GM13977 (cell line): ENCODE results near the gene MBOAT1.

Experiments used
- DNase-seq: peaks from one replicate; pipeline ENCODE4 v3.0.0; 2012; ENCODE audit warnings: low spot score
- in situ Hi-C: fragments of 300-500 bp; cut with MboI; formaldehyde crosslinking; loops from one replicate; pipeline ENCODE4 v1.12.0; 2022; ENCODE audit warnings: low sequenced_read_pairs, low pct_unique_long_range_greater_than_20kb, mixed read lengths, inconsistent platforms; ENCODE audit not compliant: unreplicated experiment
- TF ChIP-seq, protein P1 (sequence below): IDR thresholded peaks from 2 replicates; pipeline ENCODE4 v1.5.1; 2012; ENCODE audit warnings: mild to moderate bottlenecking, control low read depth; ENCODE audit not compliant: insufficient read depth; ENCODE audit errors: extremely low read depth, missing control alignments

The MBOAT1 gene

DNA sequence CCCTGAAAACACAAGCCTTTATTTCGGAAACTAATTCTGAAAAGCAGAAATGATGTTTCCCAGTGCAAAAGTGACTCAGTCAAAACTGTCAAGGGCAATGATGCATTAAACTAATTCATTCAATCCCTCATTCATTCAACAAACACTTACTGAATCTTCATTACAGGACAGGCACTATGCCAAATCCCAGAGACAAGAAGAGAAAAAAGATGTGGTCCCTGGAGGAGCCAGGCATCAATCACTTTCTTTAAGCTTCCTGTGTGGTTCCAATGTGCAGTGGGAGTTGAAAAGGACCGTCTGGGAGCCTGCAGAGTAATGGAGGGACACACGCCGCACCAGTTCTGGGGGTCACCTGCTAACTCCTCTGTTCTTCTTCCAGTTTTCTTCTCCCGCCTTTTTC, 113.1 kb downstream of the MBOAT1 start:
- in situ Hi-C loops: loop anchor here (25.0 kb wide), 1 partner anchor 438 kb away; the partner anchor contains the start of gene CDKAL1
- no peak for DNase-seq
- TF ChIP-seq, protein P1, sequence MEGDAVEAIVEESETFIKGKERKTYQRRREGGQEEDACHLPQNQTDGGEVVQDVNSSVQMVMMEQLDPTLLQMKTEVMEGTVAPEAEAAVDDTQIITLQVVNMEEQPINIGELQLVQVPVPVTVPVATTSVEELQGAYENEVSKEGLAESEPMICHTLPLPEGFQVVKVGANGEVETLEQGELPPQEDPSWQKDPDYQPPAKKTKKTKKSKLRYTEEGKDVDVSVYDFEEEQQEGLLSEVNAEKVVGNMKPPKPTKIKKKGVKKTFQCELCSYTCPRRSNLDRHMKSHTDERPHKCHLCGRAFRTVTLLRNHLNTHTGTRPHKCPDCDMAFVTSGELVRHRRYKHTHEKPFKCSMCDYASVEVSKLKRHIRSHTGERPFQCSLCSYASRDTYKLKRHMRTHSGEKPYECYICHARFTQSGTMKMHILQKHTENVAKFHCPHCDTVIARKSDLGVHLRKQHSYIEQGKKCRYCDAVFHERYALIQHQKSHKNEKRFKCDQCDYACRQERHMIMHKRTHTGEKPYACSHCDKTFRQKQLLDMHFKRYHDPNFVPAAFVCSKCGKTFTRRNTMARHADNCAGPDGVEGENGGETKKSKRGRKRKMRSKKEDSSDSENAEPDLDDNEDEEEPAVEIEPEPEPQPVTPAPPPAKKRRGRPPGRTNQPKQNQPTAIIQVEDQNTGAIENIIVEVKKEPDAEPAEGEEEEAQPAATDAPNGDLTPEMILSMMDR: no peak

DNA sequence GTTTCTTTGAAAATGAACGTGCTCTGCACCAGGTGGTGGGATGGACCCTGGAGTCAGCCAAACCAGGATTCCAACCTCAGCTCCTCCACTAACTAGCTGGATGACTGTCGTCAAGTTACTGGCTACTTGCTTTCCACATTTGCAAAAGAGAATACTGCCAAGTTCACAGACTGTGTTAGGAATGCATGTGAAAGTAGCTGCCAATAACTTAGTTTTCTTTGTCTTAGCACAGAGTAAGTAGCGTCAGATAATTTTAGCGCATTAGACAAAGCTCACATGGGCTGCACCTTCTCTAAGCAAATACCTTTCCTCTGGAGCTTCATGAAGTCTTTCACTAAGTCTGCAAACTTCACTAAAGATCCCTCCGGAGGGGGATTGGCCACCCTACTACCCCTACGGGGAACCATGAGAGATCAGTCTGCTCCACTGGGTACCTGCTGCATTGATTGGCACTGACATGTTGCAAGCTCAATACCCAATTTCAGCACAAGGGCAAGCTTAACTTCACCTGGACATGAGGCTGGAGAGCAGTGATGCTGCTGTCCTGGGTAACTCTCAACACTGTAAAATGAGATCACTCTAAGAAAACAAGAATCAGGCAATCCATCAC, 113.9 kb downstream of the MBOAT1 start:
- in situ Hi-C loops: loop anchor here (25.0 kb wide), 1 partner anchor 439 kb away; the partner anchor contains the start of gene CDKAL1
- TF ChIP-seq, protein P1: no peak
- no peak for DNase-seq

DNA sequence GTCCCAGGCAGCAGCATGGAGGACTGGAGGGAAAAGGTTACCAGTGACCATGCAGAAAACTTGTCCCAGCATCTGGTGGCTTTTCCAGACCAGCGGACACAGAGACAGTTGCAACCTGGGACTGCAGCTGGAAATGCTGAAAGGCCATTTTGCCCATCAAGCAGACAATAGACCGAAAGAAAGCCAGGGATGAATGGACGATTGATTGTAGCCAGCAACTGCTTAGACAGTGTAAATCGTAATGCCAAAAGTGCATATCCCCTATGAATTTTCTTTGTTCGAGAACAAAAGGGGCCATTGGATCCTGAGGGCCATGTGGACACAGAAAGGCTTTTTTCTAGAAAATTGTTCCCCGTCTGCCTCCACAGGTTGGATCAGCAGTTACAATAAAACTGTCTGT, 115.7 kb downstream of the MBOAT1 start:
- no peak for DNase-seq
- in situ Hi-C loops: loop anchor here (25.0 kb wide), 1 partner anchor 441 kb away; the partner anchor contains the start of gene CDKAL1
- TF ChIP-seq, protein P1: no peak

DNA sequence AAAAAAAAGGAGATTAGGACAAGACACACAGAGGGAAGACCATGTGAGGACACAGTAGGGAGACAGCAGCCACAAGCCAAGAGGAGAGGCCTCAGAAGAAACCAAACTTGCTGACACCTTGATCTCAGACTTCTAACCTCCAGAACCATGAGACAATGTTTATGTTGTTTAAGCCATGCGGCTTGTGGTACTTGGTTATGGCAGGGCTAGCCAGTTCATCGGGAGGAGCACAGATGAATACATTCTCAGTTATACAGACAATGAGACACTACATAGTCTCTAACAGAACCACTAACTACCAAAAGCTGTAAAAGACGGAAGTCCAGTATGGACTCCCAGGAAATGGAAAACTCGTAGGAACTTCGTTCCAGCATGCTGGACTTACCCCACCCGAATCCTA, 116.8 kb downstream of the MBOAT1 start:
- in situ Hi-C loops: loop anchor here (25.0 kb wide), 1 partner anchor 442 kb away; the partner anchor contains the start of gene CDKAL1
- DNase-seq: no peak

DNA sequence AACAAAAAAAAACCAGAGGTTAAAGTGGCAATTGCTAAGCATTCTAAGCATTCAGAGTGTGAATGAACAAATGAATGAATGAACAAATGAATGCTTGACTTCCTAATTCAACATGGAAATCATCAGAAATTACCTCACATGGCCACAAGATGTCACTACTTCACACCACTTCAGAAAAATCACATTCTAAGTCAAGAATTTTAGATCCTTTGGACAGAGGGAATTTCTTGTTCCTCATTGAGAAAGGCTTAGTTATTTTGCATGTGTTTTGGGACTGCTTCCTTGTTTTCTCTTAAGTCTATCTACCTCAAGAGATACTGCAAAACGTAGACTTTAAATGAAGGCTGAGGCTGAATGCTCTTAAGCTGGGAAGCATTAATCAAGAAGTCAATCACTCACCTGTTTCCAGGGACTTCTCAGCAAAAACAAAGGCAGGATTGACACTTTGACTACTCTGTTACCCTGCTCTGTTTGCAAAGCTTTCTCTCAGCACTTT, 120.2 kb downstream of the MBOAT1 start:
- in situ Hi-C loops: loop anchor here (25.0 kb wide), 1 partner anchor 445 kb away; the partner anchor contains the start of gene CDKAL1
- TF ChIP-seq, protein P1: peak; percentile 62
- no peak for DNase-seq

More for the DNA sequence above, 116.8 kb downstream of the MBOAT1 start:
- TF ChIP-seq, protein P1: no peak

DNA sequence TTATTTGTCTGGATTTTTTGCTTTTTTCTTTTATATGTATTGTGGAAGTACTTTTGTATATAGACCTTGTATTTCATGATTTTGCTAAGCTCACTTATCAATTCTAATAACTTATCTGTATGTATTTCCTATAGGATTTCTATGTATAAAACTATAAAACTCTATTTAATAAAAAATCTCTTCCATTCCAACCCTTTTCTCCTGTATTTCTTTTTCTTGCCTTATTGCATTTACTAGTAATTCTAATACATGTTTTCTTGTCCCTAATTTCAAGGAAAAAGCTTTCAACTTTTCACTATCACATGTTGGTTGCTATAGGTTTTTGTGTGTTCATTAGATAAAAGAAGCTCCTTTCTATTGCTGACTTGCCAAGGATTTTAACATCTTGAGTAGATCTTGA, 125.3 kb downstream of the MBOAT1 start:
- in situ Hi-C loops: loop anchor here (25.0 kb wide), 1 partner anchor 450 kb away; the partner anchor contains the start of gene CDKAL1
- DNase-seq: no peak
- TF ChIP-seq, protein P1: no peak
